Activated CD4-positive, alpha-beta T cell treated with anti-CD3 and anti-CD28 coated beads, Interleukin-2, amount 50 U/mL, for 4 hours (primary cell): ENCODE measurements around the gene KCTD16.

Source experiments
- DNase-seq, 2 experiments: peaks; one replicate each; pipeline ENCODE4 v3.0.0-alpha.2; 2020

The KCTD16 gene

GRCh38 chr5:144297081-144297480, 126.4 kb downstream of the KCTD16 start:
- DNase-seq = no peak

- DNase-seq = no peak
These were observed 128.0 kb downstream of the KCTD16 start for GRCh38 chr5:144298658-144299057.

DNA sequence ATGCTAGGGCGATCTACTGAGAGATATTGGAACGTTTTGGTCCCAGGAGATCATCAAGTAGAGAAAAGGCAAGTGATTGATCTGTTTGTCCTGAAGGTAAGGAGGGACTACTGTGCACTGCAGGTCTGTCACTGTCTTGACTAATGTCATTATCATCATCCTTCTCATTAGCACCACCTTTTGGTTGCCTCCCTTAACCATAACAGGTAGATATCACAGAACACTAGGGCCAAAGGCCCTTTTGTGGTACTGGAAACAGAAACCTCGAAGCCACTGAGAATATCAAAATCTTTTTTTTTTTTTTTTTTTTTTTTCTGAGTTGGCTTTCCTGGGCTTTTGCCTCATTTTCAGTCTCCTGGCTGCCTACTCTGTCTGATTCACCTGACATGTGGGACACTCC, 134.0 kb downstream of the KCTD16 start:
- no peak for DNase-seq

- DNase-seq = no peak
These were observed 137.1 kb downstream of the KCTD16 start for GRCh38 chr5:144307736-144308135.

GRCh38 chr5:144308174-144308573, 137.5 kb downstream of the KCTD16 start:
- no peak for DNase-seq

- DNase-seq = no peak
These were observed 138.4 kb downstream of the KCTD16 start for GRCh38 chr5:144308906-144309670.

GRCh38 chr5:144310621-144311020, 139.9 kb downstream of the KCTD16 start:
- no peak for DNase-seq

DNA sequence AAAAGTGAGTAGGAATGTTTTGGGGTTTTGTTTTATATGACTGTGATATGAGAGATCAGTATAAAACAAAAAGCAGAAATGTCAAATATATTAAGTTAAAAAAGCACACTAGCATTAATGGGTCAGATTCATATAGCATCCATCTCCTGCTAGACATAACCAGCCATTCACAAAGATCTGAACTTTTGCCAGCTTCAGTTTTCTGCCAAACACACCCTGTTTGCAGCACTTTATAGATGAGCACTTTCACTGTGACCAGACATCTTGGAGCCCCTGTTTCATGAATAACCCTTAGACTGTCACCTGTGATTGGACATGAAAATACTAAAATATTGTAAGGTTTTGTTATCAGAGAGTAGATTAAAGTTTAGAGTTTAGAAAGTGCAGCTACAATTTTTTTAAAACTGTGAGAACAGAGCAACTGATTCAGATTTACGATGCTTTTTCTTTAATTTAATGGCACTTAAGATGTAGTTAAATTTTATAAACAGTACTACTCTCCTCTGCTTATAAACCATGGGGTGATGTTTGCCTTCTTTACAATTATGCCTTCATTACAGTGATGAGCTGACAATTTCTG, 142.6 kb downstream of the KCTD16 start:
- no peak for DNase-seq

DNA sequence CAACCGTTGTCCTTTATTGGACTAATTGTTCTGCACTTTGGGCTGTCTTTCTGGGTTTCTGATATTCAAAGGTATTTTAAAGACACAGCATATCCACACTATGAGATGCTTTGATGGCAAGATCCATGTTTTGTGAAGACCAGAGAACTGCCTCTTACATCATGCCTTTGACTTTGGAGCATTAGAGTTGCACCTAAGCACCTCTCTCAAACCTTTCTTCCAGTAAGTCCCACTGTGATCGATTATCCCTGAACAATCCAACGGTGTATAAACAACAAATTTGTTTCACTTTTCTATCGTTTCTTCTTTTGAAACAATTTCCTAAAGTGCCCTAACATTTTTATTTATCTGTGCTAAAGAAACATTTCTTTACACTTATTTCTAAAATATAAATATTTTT, 144.4 kb downstream of the KCTD16 start:
- DNase-seq = no peak

GRCh38 chr5:144315994-144316634, 145.4 kb downstream of the KCTD16 start:
- DNase-seq = no peak

DNA sequence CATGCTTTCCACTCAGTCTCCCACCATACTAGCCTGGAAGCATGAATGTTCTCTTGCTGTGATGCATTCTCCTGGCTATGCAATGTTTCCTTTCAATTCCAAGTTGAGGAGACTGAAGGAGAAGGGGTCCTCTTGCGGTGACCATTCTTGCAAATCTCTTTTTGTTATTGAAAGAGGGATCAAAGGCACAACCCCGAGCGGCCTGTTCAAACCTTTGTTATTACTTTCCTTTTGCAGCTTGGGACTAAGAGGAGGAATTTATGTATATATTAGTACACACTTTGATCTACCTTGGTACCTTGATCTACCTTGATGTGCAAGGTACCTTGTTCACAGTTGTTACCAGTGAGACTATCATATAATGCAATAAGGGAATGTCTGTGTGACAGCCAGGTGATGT, 147.3 kb downstream of the KCTD16 start:
- no peak for DNase-seq

DNA sequence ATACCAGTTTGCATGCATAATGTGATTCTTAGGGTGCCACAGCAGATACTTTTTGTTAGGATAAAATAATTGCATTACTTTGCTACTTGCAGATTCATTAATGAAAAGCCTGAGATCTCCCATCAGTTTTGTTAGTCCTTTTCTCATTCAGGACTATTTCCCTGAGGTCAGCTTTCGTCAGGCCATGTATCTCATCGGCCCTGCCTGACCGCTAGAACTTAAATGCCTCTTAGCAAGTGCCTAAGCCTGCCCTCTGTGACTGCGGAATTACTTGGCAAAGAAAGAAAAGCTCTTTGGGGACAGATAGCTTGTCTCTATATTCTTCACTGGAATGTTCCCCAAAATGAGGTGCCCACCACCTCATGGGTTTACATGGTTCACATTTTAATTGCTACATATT, 147.8 kb downstream of the KCTD16 start:
- no peak for DNase-seq

DNA sequence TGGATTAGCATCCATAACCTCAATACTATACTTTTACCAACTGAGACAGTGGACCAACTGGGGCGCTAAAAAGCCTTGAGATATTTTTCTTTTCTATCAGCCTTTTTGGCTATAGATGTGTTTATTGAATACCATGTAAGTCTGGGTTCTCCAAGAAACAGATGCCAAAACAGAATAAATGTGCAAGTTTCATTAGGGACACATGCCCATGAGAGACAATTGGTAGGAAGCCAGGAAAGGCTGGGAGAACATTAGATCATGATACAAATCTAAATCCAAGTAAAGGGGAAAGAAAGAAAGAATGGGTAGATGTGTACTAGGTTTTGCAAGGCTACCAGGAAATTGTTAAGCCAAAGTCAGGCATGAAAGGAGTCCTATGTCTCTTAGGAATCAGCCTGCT, 152.5 kb downstream of the KCTD16 start:
- DNase-seq = no peak

GRCh38 chr5:144325532-144325931, 154.9 kb downstream of the KCTD16 start:
- DNase-seq = no peak

GRCh38 chr5:144328494-144328893, 157.8 kb downstream of the KCTD16 start:
- no peak for DNase-seq

GRCh38 chr5:144328980-144329379, 158.3 kb downstream of the KCTD16 start:
- DNase-seq = no peak

DNA sequence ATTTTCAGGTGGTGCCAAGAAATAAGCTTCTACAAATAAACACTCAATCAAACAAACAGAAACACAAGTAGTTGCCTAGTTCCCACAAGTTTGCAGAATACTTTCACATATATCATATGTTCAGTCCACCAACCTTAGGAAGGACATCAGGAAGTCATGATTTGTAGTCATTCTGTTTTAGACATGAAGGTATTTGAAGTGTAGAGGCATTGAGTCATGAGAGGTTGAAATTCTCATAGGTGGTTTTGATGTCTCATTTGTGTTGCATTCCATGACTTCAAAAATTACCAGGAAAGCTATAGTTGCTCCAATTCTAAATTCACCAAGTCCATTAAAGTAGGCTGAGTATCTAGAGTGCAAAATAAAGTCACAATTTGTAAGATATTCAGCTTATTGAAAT, 159.0 kb downstream of the KCTD16 start:
- no peak for DNase-seq

DNA sequence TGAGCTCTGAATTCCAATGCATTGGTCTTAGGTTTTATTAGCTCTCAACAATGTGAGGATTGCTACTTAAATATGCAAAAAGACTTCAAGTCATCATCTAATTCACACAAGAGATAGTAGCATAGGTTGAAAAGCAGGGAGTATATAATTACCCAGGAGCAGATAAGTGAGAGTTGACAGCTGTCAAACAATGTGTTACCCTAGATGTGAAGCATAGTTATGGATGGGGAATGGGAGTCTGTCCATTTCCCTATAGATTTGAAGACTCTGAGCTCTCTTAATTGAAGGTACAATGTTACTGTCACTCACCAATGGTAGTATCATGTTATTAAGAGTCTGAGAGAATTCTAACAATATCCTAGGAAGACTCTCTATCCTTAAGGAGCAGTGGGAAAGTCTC, 160.7 kb downstream of the KCTD16 start:
- DNase-seq = no peak

GRCh38 chr5:144332265-144332664, 161.6 kb downstream of the KCTD16 start:
- DNase-seq = no peak

GRCh38 chr5:144333336-144333920, 162.8 kb downstream of the KCTD16 start:
- no peak for DNase-seq

GRCh38 chr5:144335561-144335960, 164.9 kb downstream of the KCTD16 start:
- DNase-seq = no peak

- no peak for DNase-seq
These were observed 165.7 kb downstream of the KCTD16 start for GRCh38 chr5:144336191-144336961.

DNA sequence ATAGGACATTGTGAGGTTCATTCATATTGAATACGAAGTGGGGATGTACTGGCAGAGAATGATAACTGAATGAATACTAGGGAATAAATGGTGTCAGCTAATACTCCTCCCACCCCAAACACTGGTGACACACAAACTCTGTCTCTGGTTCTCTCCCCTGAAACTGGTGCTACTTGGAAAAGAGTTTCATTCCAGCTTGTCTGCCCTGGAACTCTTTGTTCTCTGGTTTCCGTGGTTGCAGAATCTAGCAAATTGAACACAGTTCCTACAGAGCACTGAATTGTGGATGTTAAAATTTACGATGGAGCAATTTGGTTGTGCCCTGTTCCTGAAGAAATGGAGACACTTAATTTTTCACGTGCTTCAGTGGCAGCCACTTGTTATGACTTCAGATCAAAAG, 181.7 kb downstream of the KCTD16 start:
- no peak for DNase-seq
